ENCODE measurements around the gene PRR9.

DNA sequence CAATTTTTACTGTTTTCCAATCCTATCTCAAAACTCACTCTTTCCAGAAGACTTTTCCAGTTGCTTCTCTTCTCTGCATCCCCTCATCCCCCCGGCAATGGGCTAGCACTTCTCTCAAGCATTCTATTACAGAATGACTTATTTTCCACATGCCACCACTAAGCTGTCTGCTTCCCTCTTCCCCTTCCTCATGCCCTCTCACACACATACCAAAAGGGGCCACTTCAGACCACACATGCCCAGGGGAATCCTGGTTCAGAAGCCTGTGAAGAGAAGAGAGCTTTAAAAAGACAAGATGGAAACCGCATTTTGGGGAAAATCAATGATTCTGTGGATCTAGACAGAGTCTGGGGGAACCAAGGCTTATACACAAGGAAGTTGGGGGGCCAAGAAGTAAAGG lies 33.7 kb downstream of the PRR9 start:
- TF ChIP-seq, protein P1, sequence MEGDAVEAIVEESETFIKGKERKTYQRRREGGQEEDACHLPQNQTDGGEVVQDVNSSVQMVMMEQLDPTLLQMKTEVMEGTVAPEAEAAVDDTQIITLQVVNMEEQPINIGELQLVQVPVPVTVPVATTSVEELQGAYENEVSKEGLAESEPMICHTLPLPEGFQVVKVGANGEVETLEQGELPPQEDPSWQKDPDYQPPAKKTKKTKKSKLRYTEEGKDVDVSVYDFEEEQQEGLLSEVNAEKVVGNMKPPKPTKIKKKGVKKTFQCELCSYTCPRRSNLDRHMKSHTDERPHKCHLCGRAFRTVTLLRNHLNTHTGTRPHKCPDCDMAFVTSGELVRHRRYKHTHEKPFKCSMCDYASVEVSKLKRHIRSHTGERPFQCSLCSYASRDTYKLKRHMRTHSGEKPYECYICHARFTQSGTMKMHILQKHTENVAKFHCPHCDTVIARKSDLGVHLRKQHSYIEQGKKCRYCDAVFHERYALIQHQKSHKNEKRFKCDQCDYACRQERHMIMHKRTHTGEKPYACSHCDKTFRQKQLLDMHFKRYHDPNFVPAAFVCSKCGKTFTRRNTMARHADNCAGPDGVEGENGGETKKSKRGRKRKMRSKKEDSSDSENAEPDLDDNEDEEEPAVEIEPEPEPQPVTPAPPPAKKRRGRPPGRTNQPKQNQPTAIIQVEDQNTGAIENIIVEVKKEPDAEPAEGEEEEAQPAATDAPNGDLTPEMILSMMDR (conservative IDR thresholded peaks at IDR 0.05): no peak
- TF ChIP-seq EZH2 (IDR thresholded peaks at IDR 0.05; ENCODE audit: low read depth): no peak

All from PC-9 (cell line).